Measurements from ENCODE around the gene PPP1R7. TPM values are rescaled to one million over a fixed set of nuclear protein-coding genes. Genes with fewer than 3 reads are reported as not detected.

Gene PPP1R7
- total and polyA plus RNA-seq, 4 donors, result 40.6 to 101 (median 83.4) TPM

GRCh38 chr2:241148239-241148638, 2.0 kb upstream of the PPP1R7 start:
- H3K27me3 ChIP-seq (ENCODE audit: control insufficient read depth, insufficient read depth, low read length), result no peaks in the 10 kb centered on the region
- peaks cover 9% of the 10 kb centered on the region for H3K36me3 ChIP-seq (ENCODE audit: control insufficient read depth, insufficient read depth, low read length)
- H3K9me3 ChIP-seq (ENCODE audit: control insufficient read depth, insufficient read depth, low read length), result no peaks in the 10 kb centered on the region
- no peak for DNase-seq (ENCODE audit: low read depth in 4 of 6, low spot score in 6 of 6)
- no peak overlapping the region for H3K27ac ChIP-seq (ENCODE audit: low read depth, low read length)
- peaks cover 17% of the 10 kb centered on the region for H3K4me1 ChIP-seq (ENCODE audit: control insufficient read depth, insufficient read depth, low read length)
- peak overlapping the region; percentile 16 for H3K4me3 ChIP-seq (ENCODE audit: low read depth, low read length)
- 67% methylated on average over 3 of the region's 4 CpGs for WGBS (ENCODE audit: insufficient coverage)

DNA sequence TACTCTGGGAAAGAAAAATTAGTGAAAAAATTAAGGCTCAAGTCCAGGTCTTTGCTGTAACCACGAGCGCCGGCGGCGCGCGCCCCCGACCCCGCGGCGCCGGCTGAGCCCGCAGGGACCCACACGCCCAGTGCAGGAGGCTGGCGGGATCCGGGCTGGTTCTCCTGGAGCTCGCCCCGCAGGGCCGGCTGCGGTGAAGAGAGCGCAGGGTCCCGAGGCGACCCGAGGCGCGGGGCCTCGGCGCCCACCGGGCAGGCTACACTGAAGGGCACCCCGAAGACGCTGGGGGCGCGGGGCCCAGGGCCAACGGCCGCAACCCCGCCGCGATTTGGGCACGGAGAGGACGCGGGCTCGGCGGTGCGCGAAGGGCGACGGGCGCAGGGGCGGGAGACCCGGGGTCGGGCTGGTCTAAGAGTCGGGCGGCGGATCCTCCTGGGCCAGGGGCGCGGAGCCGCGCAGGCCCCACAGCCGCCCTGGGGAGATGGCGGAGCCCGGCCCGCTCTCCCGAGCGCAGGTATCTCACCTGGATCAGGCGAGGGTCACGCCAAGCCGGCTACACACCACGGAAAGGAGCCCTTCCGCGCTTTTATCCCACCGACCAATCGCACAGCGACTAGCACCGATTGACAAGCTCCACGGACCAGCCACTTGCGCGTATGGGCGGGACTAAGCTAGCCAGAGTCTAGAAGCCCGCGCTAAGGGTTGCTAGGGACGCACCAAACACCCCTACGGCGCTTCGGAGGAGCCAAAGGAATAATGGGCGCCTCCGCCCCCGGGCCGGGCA, 1.2 kb upstream of the PPP1R7 start, which contains the start of gene PASK:
Gene PASK, minus strand, starts transcription at position 582 of the 784 bp plus-strand sequence. CDS start 6,440 bp downstream, outside the sequence.
- under 1% methylated on average over 88 of the region's 88 CpGs for WGBS (ENCODE audit: insufficient coverage)
- H3K36me3 ChIP-seq (ENCODE audit: control insufficient read depth, insufficient read depth, low read length), result peaks cover 13% of the 10 kb centered on the region
- H3K4me3 ChIP-seq (ENCODE audit: low read depth, low read length), result peak within 1 kb of the TSS; percentile 72
- H3K4me1 ChIP-seq (ENCODE audit: control insufficient read depth, insufficient read depth, low read length), result peaks cover 17% of the 10 kb centered on the region
- no peaks in the 10 kb centered on the region for H3K27me3 ChIP-seq (ENCODE audit: control insufficient read depth, insufficient read depth, low read length)
- H3K27ac ChIP-seq (ENCODE audit: low read depth, low read length), result peak within 1 kb of the TSS; percentile 33
- no peaks in the 10 kb centered on the region for H3K9me3 ChIP-seq (ENCODE audit: control insufficient read depth, insufficient read depth, low read length)
- peak; percentile 74 to 98 (median 90) for DNase-seq (ENCODE audit: low read depth in 4 of 6, low spot score in 6 of 6)

DNA sequence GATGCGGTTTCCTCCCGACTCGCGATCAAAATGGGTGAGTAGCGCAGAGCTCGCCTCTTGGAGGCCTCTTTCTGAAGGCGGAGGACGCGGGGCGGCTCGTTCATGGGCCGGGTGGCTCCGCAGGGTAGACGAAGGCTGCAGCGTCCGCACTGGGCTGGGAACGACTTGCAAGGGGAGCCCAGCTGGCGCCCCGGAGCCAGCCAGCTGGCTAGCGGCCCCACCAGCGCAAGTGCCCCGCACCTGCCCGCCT, 667 bp upstream of the PPP1R7 start:
- Histone ChIP-seq H3K27me3 (ENCODE audit: control insufficient read depth, insufficient read depth, low read length) (no peaks in the 10 kb centered on the region), H3K9me3 (ENCODE audit: control insufficient read depth, insufficient read depth, low read length) (no peaks in the 10 kb centered on the region), H3K27ac (ENCODE audit: low read depth, low read length) (peak overlapping the region; percentile 33), H3K36me3 (ENCODE audit: control insufficient read depth, insufficient read depth, low read length) (peaks cover 16% of the 10 kb centered on the region), H3K4me3 (ENCODE audit: low read depth, low read length) (peak overlapping the region; percentile 72), H3K4me1 (ENCODE audit: control insufficient read depth, insufficient read depth, low read length) (peaks cover 17% of the 10 kb centered on the region)
- DNase-seq (ENCODE audit: low read depth in 4 of 6, low spot score in 6 of 6), result no peak
- under 1% methylated on average over 23 of the region's 23 CpGs for WGBS (ENCODE audit: insufficient coverage)

DNA sequence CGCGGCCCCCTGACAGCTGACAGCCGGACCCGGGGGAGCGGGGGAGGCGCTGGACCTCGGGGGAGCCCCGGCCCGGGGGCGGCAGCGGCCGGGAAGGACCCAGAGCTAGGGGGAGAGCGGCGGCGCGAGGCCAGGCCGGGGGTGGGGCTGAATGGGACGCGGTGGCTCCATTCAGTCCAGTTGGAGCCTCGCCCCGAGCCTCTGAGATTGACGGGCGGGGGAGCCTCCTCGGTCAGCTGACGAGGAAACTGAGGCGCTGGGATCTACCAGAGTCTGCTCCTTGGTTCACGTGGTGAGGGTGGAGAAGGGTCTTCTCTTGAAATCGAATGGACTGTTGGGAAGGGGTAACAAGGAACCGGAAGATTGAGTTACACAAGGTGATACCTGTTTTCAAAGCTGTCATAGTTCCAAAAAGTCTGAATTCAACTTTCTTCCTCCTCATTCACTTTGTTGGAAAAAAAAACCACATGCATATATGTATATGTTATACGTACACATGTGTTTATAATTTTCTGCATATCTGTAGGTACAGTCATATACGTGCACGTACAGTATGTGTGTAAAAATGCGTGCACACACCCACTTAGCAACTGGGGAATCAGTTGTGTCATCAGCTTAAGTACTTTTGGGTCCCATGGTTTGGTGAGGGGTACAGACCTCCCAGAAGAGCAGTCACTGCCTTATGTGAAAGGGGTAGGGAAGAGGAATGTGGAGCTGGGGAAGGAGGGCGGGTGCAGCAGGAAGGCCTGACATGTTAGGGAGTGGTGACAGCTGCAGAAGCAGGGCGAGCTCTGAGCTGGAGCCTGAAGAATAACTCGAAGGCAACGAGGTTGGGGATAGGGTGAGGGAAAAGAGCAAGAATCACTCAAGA, 628 bp downstream of the PPP1R7 start:
- peaks cover 17% of the 10 kb centered on the region for H3K4me1 ChIP-seq (ENCODE audit: control insufficient read depth, insufficient read depth, low read length)
- no peaks in the 10 kb centered on the region for H3K27me3 ChIP-seq (ENCODE audit: control insufficient read depth, insufficient read depth, low read length)
- peaks cover 17% of the 10 kb centered on the region for H3K36me3 ChIP-seq (ENCODE audit: control insufficient read depth, insufficient read depth, low read length)
- no peaks in the 10 kb centered on the region for H3K9me3 ChIP-seq (ENCODE audit: control insufficient read depth, insufficient read depth, low read length)
- H3K4me3 ChIP-seq (ENCODE audit: low read depth, low read length), result peak overlapping the region; percentile 72
- no peak for DNase-seq (ENCODE audit: low read depth in 4 of 6, low spot score in 6 of 6)
- 12% methylated on average over 34 of the region's 37 CpGs for WGBS (ENCODE audit: insufficient coverage)
- H3K27ac ChIP-seq (ENCODE audit: low read depth, low read length), result no peak overlapping the region

- Histone ChIP-seq H3K27me3 (ENCODE audit: control insufficient read depth, insufficient read depth, low read length) (no peaks in the 10 kb centered on the region), H3K4me3 (ENCODE audit: low read depth, low read length) (no peak overlapping the region), H3K27ac (ENCODE audit: low read depth, low read length) (no peak overlapping the region), H3K4me1 (ENCODE audit: control insufficient read depth, insufficient read depth, low read length) (peaks cover 22% of the 10 kb centered on the region), H3K9me3 (ENCODE audit: control insufficient read depth, insufficient read depth, low read length) (no peaks in the 10 kb centered on the region), H3K36me3 (ENCODE audit: control insufficient read depth, insufficient read depth, low read length) (peaks cover 19% of the 10 kb centered on the region)
- no peak for DNase-seq (ENCODE audit: low read depth in 4 of 6, low spot score in 6 of 6)
- WGBS (ENCODE audit: insufficient coverage), result 80% methylated on average over 3 of the region's 8 CpGs
These were observed 1.8 kb downstream of the PPP1R7 start for GRCh38 chr2:241151934-241152660.

DNA sequence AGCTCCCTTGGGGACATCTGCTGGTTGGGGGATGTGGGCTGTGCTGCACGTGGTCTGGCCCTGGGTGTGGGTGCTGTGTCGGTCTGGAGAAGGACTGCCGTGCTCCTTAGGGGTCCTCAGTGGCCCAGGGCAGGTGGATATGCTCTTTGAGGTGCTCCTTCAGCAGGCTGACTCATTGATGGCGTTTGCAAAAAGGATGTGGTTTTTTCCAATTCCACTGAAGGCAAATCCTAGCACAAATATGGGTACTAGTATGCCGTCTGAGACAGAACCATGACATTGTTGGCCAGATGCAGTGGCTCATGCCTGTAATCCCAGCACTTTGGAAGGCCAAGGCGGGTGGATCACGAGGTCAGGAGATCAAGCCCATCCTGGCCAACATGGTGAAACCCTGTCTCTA, 3.3 kb downstream of the PPP1R7 start:
- no peak for DNase-seq (ENCODE audit: low read depth in 4 of 6, low spot score in 6 of 6)
- Histone ChIP-seq H3K4me3 (ENCODE audit: low read depth, low read length) (no peak overlapping the region), H3K36me3 (ENCODE audit: control insufficient read depth, insufficient read depth, low read length) (peaks cover 32% of the 10 kb centered on the region), H3K4me1 (ENCODE audit: control insufficient read depth, insufficient read depth, low read length) (peaks cover 24% of the 10 kb centered on the region), H3K27ac (ENCODE audit: low read depth, low read length) (no peak overlapping the region), H3K9me3 (ENCODE audit: control insufficient read depth, insufficient read depth, low read length) (no peaks in the 10 kb centered on the region), H3K27me3 (ENCODE audit: control insufficient read depth, insufficient read depth, low read length) (no peaks in the 10 kb centered on the region)
- 95% methylated on average over 7 of the region's 7 CpGs for WGBS (ENCODE audit: insufficient coverage)

GRCh38 chr2:241154915-241155314, 4.6 kb downstream of the PPP1R7 start:
- H3K36me3 ChIP-seq (ENCODE audit: control insufficient read depth, insufficient read depth, low read length), result peaks cover 45% of the 10 kb centered on the region
- WGBS (ENCODE audit: insufficient coverage), result 90% methylated on average over 2 of the region's 4 CpGs
- DNase-seq (ENCODE audit: low read depth in 4 of 6, low spot score in 6 of 6), result no peak
- no peak overlapping the region for H3K4me3 ChIP-seq (ENCODE audit: low read depth, low read length)
- no peaks in the 10 kb centered on the region for H3K9me3 ChIP-seq (ENCODE audit: control insufficient read depth, insufficient read depth, low read length)
- no peak overlapping the region for H3K27ac ChIP-seq (ENCODE audit: low read depth, low read length)
- H3K4me1 ChIP-seq (ENCODE audit: control insufficient read depth, insufficient read depth, low read length), result peaks cover 25% of the 10 kb centered on the region
- H3K27me3 ChIP-seq (ENCODE audit: control insufficient read depth, insufficient read depth, low read length), result no peaks in the 10 kb centered on the region

DNA sequence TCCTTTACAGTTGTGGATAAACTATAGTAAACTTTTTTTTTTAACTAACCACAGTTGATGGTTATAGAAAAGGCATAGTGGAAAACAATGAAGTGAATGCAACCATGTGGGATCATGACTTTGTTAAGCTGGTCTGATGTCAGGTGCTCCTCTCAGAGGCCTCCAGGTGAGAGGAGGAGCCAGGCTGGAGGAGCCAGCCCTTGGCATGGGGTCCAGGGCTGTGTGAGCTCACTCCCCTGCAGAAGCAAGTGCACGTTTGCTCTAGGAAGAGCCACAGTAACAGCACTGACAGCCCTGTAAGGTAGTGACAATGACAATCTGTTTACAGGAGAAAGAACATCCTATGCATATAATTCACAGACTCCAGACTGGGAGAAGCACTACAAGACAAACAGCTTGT, 5.7 kb downstream of the PPP1R7 start:
- Histone ChIP-seq H3K27ac (ENCODE audit: low read depth, low read length) (no peak overlapping the region), H3K36me3 (ENCODE audit: control insufficient read depth, insufficient read depth, low read length) (peaks cover 46% of the 10 kb centered on the region), H3K4me3 (ENCODE audit: low read depth, low read length) (no peak overlapping the region), H3K27me3 (ENCODE audit: control insufficient read depth, insufficient read depth, low read length) (no peaks in the 10 kb centered on the region), H3K4me1 (ENCODE audit: control insufficient read depth, insufficient read depth, low read length) (peaks cover 23% of the 10 kb centered on the region), H3K9me3 (ENCODE audit: control insufficient read depth, insufficient read depth, low read length) (no peaks in the 10 kb centered on the region)
- no peak for DNase-seq (ENCODE audit: low read depth in 4 of 6, low spot score in 6 of 6)
- WGBS (ENCODE audit: insufficient coverage), result 20% methylated on average over 1 of the region's 1 CpG

DNA sequence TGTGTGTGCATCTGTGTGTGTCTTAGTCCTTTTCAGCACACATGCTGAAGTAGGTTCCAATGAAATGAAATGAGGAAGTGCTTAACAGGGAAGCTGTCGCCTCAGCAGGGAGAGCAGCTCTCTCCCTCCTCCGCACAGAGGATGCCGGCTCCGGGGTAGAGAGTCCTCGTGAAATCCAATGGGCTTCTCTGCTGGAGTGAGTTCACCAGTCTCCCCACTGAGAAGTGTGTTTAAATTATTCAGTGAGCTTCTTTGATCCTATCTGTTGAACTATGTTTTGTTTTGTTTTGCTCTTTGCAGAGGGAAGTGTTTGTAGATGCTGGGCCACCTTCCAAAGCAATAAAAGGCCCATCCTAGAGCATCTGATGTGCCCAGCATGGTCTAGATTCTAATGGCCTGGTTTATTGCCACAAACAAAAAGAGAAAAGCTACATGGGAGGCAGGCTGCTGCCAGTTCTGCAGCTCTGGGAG, 6.7 kb downstream of the PPP1R7 start:
- H3K36me3 ChIP-seq (ENCODE audit: control insufficient read depth, insufficient read depth, low read length), result peaks cover 53% of the 10 kb centered on the region
- no peak overlapping the region for H3K4me3 ChIP-seq (ENCODE audit: low read depth, low read length)
- WGBS (ENCODE audit: insufficient coverage), result no CpG with 5 or more reads among the region's 5 CpGs
- peak in 2 of 6 donors; percentile 68 to 80 for DNase-seq (ENCODE audit: low read depth in 4 of 6, low spot score in 6 of 6)
- no peaks in the 10 kb centered on the region for H3K27me3 ChIP-seq (ENCODE audit: control insufficient read depth, insufficient read depth, low read length)
- H3K4me1 ChIP-seq (ENCODE audit: control insufficient read depth, insufficient read depth, low read length), result peaks cover 26% of the 10 kb centered on the region
- no peak overlapping the region for H3K27ac ChIP-seq (ENCODE audit: low read depth, low read length)
- no peaks in the 10 kb centered on the region for H3K9me3 ChIP-seq (ENCODE audit: control insufficient read depth, insufficient read depth, low read length)

All from spinal cord (tissue), 10 donors.